ENCODE data around the gene EP400. TPM values are rescaled to one million over a fixed set of nuclear protein-coding genes. Genes with fewer than 3 reads are reported as not detected.

EP400 gene
- total and polyA plus RNA-seq, 12 donors = 11.5 to 43.2 (median 28.8) TPM

GRCh38 chr12:131994589-131994988, 44.8 kb downstream of the EP400 start:
- WGBS, 4 donors = 89 to 95% (median 92%) methylated on average over 4 of the region's 4 CpGs
- no peak for DNase-seq
- TF ChIP-seq POLR2A (IDR thresholded peaks at IDR 0.05) = no peak
- TF ChIP-seq CTCF (IDR thresholded peaks at IDR 0.05) = no peak
- Histone ChIP-seq H3K4me1 (replicated peaks in 1 of 2) (no peaks in the 10 kb centered on the region), H3K4me3 (no peak overlapping the region), H3K36me3 (replicated peaks in 1 of 2) (peaks cover 0 to 59% of the 10 kb centered on the region in 2 donors), H3K27me3 (no peaks in the 10 kb centered on the region), H3K27ac (no peak overlapping the region), H3K9me3 (replicated peaks in 1 of 3) (no peaks in the 10 kb centered on the region)
- intact Hi-C loops (cut with DNase I) = no loop called here

- intact Hi-C loops (cut with DNase I) = loop anchor here in 1 of 2 donors (5.0 kb wide), 1 partner anchor 148 kb away; no protein-coding TSS in a partner anchor
- WGBS, 4 donors = 94 to 97% (median 96%) methylated on average over 1 of the region's 1 CpG
Measured at GRCh38 chr12:132000286-132000872, 50.6 kb downstream of the EP400 start.

GRCh38 chr12:132003846-132004245, 54.1 kb downstream of the EP400 start:
- DNase-seq = no peak
- no peak overlapping the region for H3K4me3 ChIP-seq
- TF ChIP-seq POLR2A (IDR thresholded peaks at IDR 0.05) = no peak
- TF ChIP-seq CTCF (IDR thresholded peaks at IDR 0.05) = no peak
- no peaks in the 10 kb centered on the region for H3K9me3 ChIP-seq (replicated peaks in 1 of 3)
- 65 to 85% (median 74%) methylated on average over 1 of the region's 1 CpG for WGBS, 4 donors
- H3K36me3 ChIP-seq (replicated peaks in 1 of 2) = peaks cover 0 to 21% of the 10 kb centered on the region in 2 donors
- no peak overlapping the region for H3K27ac ChIP-seq
- no peaks in the 10 kb centered on the region for H3K27me3 ChIP-seq
- intact Hi-C loops (cut with DNase I) = loop anchor here in 1 of 2 donors (5.0 kb wide), 1 partner anchor 152 kb away; no protein-coding TSS in a partner anchor
- H3K4me1 ChIP-seq (replicated peaks in 1 of 2) = no peaks in the 10 kb centered on the region

More at GRCh38 chr12:132000286-132000872, 50.6 kb downstream of the EP400 start:
- Histone ChIP-seq H3K9me3 (replicated peaks in 1 of 3) (no peaks in the 10 kb centered on the region), H3K4me1 (replicated peaks in 1 of 2) (no peaks in the 10 kb centered on the region), H3K27ac (peak overlapping the region in 2 of 5 donors; percentile 87 to 88), H3K36me3 (replicated peaks in 1 of 2) (peaks cover 0 to 6% of the 10 kb centered on the region in 2 donors), H3K4me3 (no peak overlapping the region), H3K27me3 (no peaks in the 10 kb centered on the region)
- TF ChIP-seq POLR2A (IDR thresholded peaks at IDR 0.05) (no peak), CTCF (IDR thresholded peaks at IDR 0.05) (no peak)
- no peak for DNase-seq

- H3K4me3 ChIP-seq = no peak overlapping the region
- WGBS, 4 donors = 95 to 98% (median 96%) methylated on average over 10 of the region's 10 CpGs
- no peak for TF ChIP-seq CTCF (IDR thresholded peaks at IDR 0.05)
- no peak for TF ChIP-seq POLR2A (IDR thresholded peaks at IDR 0.05)
- H3K36me3 ChIP-seq (replicated peaks in 1 of 2) = peaks cover 0 to 21% of the 10 kb centered on the region in 2 donors
- peak overlapping the region in 1 of 5 donors; percentile 80 for H3K27ac ChIP-seq
- no peaks in the 10 kb centered on the region for H3K4me1 ChIP-seq (replicated peaks in 1 of 2)
- intact Hi-C loops (cut with DNase I) = loop anchor here in 1 of 2 donors (5.0 kb wide), 1 partner anchor 153 kb away; no protein-coding TSS in a partner anchor
- H3K9me3 ChIP-seq (replicated peaks in 1 of 3) = no peaks in the 10 kb centered on the region
- peak in 1 of 7 donors; percentile 10 for DNase-seq
- no peaks in the 10 kb centered on the region for H3K27me3 ChIP-seq
Measured at GRCh38 chr12:132004946-132005345, 55.2 kb downstream of the EP400 start.

All from adrenal gland (tissue), 12 donors.